GM18868 (cell line): ENCODE measurements around the gene UCK1.

Experiments used
- ATAC-seq: cut with Tn5 transposase; IDR thresholded peaks from one replicate; pipeline ENCODE4 v1.9.1; 2021; ENCODE audit warnings: mild to moderate bottlenecking, moderate library complexity; ENCODE audit not compliant: unreplicated experiment

The UCK1 gene

GRCh38 chr9:131477816-131478419 lies 53.1 kb downstream of the UCK1 start:
- no peak for ATAC-seq

DNA sequence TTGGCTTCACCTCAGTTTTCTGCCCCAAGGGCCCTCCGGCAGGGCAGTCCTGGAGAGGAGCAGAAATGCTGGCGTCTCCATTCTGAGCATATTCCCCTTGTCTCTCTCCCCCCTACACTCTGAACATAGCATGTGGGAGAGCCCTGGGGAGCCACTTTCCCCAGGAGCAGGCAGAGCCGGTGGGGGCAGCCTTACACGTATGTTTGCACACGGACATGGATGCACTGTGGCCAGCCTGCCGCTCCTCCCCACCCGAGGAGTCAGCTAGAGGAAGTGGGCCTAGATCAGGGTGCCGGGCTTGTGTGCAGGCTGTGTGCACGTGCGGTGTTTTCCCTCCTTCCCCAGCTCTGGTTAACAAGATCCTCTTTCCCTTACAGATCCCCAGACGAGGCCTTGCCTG lies 53.7 kb downstream of the UCK1 start:
- ATAC-seq, result no peak

- no peak for ATAC-seq
Observed at GRCh38 chr9:131476777-131477345, 54.2 kb downstream of the UCK1 start.

DNA sequence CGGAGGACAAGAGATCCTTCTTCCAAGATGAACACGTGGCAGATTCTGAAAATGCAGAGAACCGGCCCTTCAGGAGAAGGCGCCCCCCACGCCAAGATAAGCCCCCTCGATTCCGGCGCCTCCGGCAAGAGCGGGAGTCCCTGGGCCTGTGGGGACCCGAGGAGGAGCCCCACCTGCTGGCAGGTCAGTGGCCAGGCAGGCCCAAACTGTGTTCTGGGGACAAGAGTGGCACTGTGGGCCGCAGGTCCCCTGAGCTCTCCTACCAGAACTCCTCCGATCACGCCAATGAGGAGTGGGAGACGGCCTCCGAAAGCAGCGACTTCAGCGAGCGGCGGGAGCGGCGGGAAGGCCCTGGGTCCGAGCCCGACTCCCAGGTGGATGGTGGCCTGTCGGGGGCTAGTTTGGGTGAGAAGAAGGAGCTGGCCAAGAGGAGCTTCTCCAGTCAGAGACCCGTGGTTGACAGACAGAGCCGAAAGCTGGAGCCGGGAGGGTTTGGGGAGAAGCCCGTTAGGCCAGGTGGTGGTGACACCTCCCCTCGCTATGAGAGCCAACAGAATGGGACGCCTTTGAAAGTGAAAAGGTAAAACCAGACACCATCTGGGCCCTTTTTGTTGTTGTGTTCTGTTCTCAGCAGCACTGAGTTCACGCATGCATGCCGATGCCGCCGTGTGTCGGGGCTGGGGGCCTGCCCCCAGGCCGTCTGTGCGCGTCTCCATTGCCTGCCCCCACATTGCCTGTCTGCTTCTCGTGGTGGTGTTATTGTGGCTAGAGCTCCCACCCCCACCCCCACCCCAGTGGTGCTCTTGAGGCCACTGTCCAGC lies 54.9 kb downstream of the UCK1 start:
- no peak for ATAC-seq

DNA sequence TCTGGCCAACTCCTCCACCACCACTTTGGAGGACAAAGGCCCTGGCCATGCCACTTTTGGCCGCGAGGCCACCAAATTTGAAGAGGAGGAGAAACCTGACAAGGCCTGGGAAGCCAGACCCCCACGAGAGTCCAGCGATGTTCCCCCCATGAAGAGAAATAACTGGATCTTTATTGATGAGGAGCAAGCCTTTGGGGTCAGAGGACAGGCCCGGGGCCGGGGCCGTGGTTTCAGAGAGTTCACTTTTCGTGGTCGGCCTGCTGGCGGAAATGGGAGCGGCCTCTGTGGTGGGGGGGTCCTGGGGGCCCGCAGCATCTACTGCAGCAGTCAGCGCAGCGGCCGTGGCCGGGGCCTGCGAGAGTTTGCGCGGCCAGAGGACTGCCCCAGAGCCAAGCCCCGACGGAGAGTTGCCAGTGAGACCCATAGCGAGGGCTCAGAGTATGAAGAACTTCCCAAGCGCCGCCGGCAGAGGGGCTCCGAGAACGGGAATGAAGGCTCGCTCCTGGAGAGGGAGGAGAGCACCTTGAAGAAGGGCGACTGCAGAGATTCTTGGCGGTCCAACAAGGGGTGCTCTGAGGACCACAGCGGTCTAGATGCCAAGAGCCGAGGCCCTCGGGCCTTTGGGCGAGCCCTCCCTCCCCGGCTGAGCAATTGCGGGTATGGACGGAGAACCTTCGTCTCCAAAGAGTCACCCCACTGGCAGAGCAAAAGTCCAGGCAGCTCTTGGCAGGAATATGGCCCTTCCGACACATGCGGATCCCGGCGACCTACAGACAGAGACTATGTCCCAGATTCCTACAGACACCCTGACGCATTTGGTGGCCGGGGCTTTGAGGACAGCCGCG lies 55.7 kb downstream of the UCK1 start:
- ATAC-seq, result no peak

- ATAC-seq, result no peak
Observed at GRCh38 chr9:131474711-131475110, 56.4 kb downstream of the UCK1 start.

DNA sequence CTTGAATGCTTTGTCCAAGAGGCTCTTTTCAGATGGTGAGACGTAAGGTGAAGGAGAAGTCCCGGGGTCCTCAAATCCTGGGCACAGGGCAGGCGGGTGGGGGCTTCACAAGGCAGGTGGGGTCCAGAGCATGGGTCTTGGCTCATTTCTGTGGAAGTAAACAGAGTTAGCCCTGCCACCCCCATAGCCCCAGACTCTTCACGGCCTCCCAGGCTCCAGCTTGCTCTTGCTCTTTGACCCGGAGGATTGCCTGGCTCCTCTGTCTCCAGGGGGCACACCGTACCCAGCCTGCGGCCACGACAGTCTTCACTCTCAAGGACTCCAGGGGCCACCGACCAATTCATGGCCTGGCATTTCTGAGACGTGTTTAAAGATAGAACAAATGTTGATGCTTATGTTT lies 57.2 kb downstream of the UCK1 start:
- no peak for ATAC-seq
